ENCODE measurements around the gene RILPL1.
"Not testable (repeated sequence)": the region's sequence is repeated elsewhere in the genome, so short reads cannot be mapped to it uniquely, and the experiment has no call there.

RILPL1 gene

GRCh38 chr12:123543541-123543940 is 10.0 kb upstream of the RILPL1 start:
- Histone ChIP-seq H3K27ac (ENCODE audit: low read depth, low read length, poor library complexity, severe bottlenecking) (no peak overlapping the region), H3K9ac (ENCODE audit: low read length) (no peak overlapping the region), H3F3A (ENCODE audit: insufficient read depth, low read length) (no peaks in the 10 kb centered on the region), H3K36me3 (ENCODE audit: insufficient read depth, low read length) (no peaks in the 10 kb centered on the region), H3K4me3 (ENCODE audit: low read depth, low read length, poor library complexity, severe bottlenecking) (no peak overlapping the region), H3K4me1 (ENCODE audit: insufficient read depth, low read length, severe bottlenecking) (no peaks in the 10 kb centered on the region), H3K79me2 (ENCODE audit: insufficient read depth, low read length) (no peaks in the 10 kb centered on the region), H2AFZ (ENCODE audit: low read length) (no peak overlapping the region), H3K4me2 (ENCODE audit: low read length) (no peak overlapping the region), H3K9me3 (ENCODE audit: low read length) (no peaks in the 10 kb centered on the region), H3K27me3 (ENCODE audit: insufficient read depth, low read length) (peaks cover 3% of the 10 kb centered on the region; the same call in 1 of the 2 replicates), H4K20me1 (ENCODE audit: insufficient read depth, low read length) (no peaks in the 10 kb centered on the region), H3K9me2 (ENCODE audit: low read depth, low read length) (no peaks in the 10 kb centered on the region)
- TF ChIP-seq EZH2 (IDR thresholded peaks at IDR 0.05; ENCODE audit: borderline replicate concordance, low read length) = no peak
- no peak for TF ChIP-seq CTCF (IDR thresholded peaks at IDR 0.05; ENCODE audit: low read length)

- Histone ChIP-seq H3K9me2 (ENCODE audit: low read depth, low read length) (no peaks in the 10 kb centered on the region), H3K79me2 (ENCODE audit: insufficient read depth, low read length) (no peaks in the 10 kb centered on the region)
Measured at GRCh38 chr12:123540899-123541662, 7.6 kb upstream of the RILPL1 start.

DNA sequence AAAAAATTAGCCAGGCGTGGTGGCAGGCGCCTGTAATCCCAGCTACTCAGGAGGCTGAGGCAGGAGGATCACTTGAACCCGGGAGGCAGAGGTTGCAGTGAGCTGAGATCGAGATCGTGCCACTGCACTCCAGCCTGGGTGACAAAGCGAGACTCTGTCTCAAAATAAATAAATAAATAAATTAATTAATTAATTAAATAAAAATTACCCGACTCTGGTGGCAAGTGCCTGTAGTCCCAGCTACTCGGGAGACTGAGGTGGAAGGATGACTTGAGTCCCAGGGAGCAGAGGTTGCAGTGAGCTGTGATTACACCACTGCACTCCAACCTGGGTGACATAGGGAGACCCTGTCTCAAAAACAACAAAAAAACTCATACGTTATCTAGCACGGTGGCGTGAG is 2.4 kb upstream of the RILPL1 start:
- not testable (repeated sequence) for H3K4me3 ChIP-seq (ENCODE audit: low read depth, low read length, poor library complexity, severe bottlenecking); H2AFZ ChIP-seq (ENCODE audit: low read length); H3K9me3 ChIP-seq (ENCODE audit: low read length); H3K79me2 ChIP-seq (ENCODE audit: insufficient read depth, low read length); H3K36me3 ChIP-seq (ENCODE audit: insufficient read depth, low read length); H3K27ac ChIP-seq (ENCODE audit: low read depth, low read length, poor library complexity, severe bottlenecking); H4K20me1 ChIP-seq (ENCODE audit: insufficient read depth, low read length); H3F3A ChIP-seq (ENCODE audit: insufficient read depth, low read length); H3K9me2 ChIP-seq (ENCODE audit: low read depth, low read length); H3K27me3 ChIP-seq (ENCODE audit: insufficient read depth, low read length); H3K4me2 ChIP-seq (ENCODE audit: low read length); H3K4me1 ChIP-seq (ENCODE audit: insufficient read depth, low read length, severe bottlenecking); H3K9ac ChIP-seq (ENCODE audit: low read length)

More at GRCh38 chr12:123540899-123541662, 7.6 kb upstream of the RILPL1 start:
- Histone ChIP-seq H3K9me3 (ENCODE audit: low read length) (no peaks in the 10 kb centered on the region), H3K9ac (ENCODE audit: low read length) (no peak overlapping the region), H3K27ac (ENCODE audit: low read depth, low read length, poor library complexity, severe bottlenecking) (no peak overlapping the region), H3K36me3 (ENCODE audit: insufficient read depth, low read length) (no peaks in the 10 kb centered on the region), H2AFZ (ENCODE audit: low read length) (no peak overlapping the region), H3K4me2 (ENCODE audit: low read length) (no peak overlapping the region), H3F3A (ENCODE audit: insufficient read depth, low read length) (no peaks in the 10 kb centered on the region), H4K20me1 (ENCODE audit: insufficient read depth, low read length) (no peaks in the 10 kb centered on the region), H3K4me1 (ENCODE audit: insufficient read depth, low read length, severe bottlenecking) (no peaks in the 10 kb centered on the region), H3K27me3 (ENCODE audit: insufficient read depth, low read length) (no peaks in the 10 kb centered on the region), H3K4me3 (ENCODE audit: low read depth, low read length, poor library complexity, severe bottlenecking) (no peak overlapping the region)
- TF ChIP-seq CTCF (IDR thresholded peaks at IDR 0.05; ENCODE audit: low read length) (no peak), EZH2 (IDR thresholded peaks at IDR 0.05; ENCODE audit: borderline replicate concordance, low read length) (no peak)
